Osteoblast (primary cell): Measurements from ENCODE around the gene RAC2. TPM values are rescaled to one million over a fixed set of nuclear protein-coding genes. Genes with fewer than 3 reads are reported as not detected.
A peak's percentile ranks its signal among the peaks of the same experiment; 100 is the strongest.

Source experiments
- DNase-seq: peaks from one replicate; pipeline ENCODE4 v3.0.0; 2011; ENCODE audit warnings: low spot score, mixed read lengths; ENCODE audit not compliant: insufficient read length; ENCODE audit errors: missing footprints
- H2AFZ ChIP-seq: 2 replicates; pipeline ENCODE4 v1.6.0; 2011; ENCODE audit warnings: mild to moderate bottlenecking, low read length
- H3K27ac ChIP-seq: 2 replicates; pipeline ENCODE4 v1.5.1; 2011; ENCODE audit warnings: mild to moderate bottlenecking, low read depth, low read length, moderate library complexity
- H3K27me3 ChIP-seq: 2 replicates; pipeline ENCODE4 v1.6.0; 2012; ENCODE audit warnings: mild to moderate bottlenecking, control low read depth, inconsistent platforms, low read length, moderate library complexity; ENCODE audit not compliant: insufficient read depth
- H3K36me3 ChIP-seq: 2 replicates; pipeline ENCODE4 v1.5.1; 2011; ENCODE audit warnings: mild to moderate bottlenecking, low read length, control low read depth, moderate library complexity; ENCODE audit not compliant: insufficient read depth
- H3K4me1 ChIP-seq: 2 replicates; pipeline ENCODE4 v1.5.1; 2011; ENCODE audit warnings: mild to moderate bottlenecking, low read length, control low read depth, moderate library complexity; ENCODE audit not compliant: insufficient read depth
- H3K4me2 ChIP-seq: 2 replicates; pipeline ENCODE4 v1.6.0; 2011; ENCODE audit warnings: mild to moderate bottlenecking, low read length; ENCODE audit not compliant: insufficient read depth
- H3K4me3 ChIP-seq: fragments of 200-600 bp; sonication (generic); 3 replicates; pipeline ENCODE4 v1.5.1; 2012; ENCODE audit warnings: mild to moderate bottlenecking, low read length, inconsistent platforms; ENCODE audit not compliant: insufficient read depth
- H3K79me2 ChIP-seq: 2 replicates; pipeline ENCODE4 v1.6.0; 2012; ENCODE audit warnings: mild to moderate bottlenecking, low read length, control low read depth, inconsistent platforms; ENCODE audit not compliant: insufficient read depth
- H3K9me3 ChIP-seq: 2 replicates; pipeline ENCODE4 v1.5.1; 2011; ENCODE audit warnings: low read depth, low read length, control low read depth
- H4K20me1 ChIP-seq: 2 replicates; pipeline ENCODE4 v1.6.0; 2012; ENCODE audit warnings: mild to moderate bottlenecking, low read length, control low read depth; ENCODE audit not compliant: insufficient read depth
- total RNA-seq: library from RNA; depleted of rRNA; stranded (reverse); fragments of >200 nt; gene quantifications from 2 replicates; pipeline ENCODE4 v1.2.3, GENCODE V29; 2012
- TF ChIP-seq, protein P1 (sequence below): IDR thresholded peaks from 2 replicates; pipeline ENCODE4 v1.5.1; 2011; ENCODE audit warnings: mild to moderate bottlenecking, low read depth, low read length, moderate library complexity; ENCODE audit errors: extremely low read depth

RAC2 gene
- total RNA-seq, 1 donor: 14.5 TPM

DNA sequence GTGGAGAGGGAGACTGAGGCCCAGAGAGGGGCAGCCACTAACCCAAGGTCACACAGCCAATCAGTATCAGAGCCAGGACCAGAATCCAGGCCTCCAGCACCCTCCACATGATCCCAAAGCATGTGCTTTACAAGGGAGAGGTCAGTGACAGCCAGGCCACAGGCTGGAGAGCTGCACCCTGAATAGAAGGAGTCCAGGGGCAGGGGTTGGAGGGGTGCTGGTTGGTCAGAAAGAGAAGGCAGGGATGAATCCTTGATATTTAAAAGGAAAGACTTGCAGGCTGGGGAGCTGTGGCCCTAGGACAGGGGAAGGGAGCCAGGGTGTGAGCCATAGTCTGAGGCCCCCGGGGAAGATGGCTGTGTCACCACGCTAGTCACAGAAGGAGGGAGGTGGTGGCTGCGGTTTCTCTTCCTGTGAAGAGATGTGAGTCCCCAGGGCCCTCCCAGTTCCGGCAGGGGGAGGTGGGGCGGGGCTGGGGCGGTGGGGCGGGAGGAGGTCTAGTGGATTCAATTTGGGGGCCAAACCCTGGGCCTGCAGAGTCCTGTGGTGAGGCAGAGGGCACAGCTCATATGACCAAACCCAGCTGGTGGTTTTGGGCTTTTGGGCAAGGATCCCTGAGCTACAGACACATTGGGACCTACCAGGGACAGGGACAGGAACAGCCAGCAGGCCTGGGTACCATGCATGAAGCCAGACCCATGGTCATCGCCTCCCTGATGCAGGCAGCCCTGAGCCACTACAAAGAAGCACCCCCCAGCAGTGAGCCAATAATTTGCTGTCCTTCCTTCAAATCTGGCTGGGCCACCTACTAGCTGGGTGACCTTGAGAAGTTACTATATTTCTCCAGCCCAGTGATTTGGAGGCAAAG, 14.0 kb downstream of the RAC2 start:
- peaks cover 12% of the 10 kb centered on the region for H4K20me1 ChIP-seq
- TF ChIP-seq, protein P1, sequence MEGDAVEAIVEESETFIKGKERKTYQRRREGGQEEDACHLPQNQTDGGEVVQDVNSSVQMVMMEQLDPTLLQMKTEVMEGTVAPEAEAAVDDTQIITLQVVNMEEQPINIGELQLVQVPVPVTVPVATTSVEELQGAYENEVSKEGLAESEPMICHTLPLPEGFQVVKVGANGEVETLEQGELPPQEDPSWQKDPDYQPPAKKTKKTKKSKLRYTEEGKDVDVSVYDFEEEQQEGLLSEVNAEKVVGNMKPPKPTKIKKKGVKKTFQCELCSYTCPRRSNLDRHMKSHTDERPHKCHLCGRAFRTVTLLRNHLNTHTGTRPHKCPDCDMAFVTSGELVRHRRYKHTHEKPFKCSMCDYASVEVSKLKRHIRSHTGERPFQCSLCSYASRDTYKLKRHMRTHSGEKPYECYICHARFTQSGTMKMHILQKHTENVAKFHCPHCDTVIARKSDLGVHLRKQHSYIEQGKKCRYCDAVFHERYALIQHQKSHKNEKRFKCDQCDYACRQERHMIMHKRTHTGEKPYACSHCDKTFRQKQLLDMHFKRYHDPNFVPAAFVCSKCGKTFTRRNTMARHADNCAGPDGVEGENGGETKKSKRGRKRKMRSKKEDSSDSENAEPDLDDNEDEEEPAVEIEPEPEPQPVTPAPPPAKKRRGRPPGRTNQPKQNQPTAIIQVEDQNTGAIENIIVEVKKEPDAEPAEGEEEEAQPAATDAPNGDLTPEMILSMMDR: no peak
- peak overlapping the region; percentile 0 for H3K4me2 ChIP-seq
- H3K9me3 ChIP-seq: no peaks in the 10 kb centered on the region
- peaks cover 29% of the 10 kb centered on the region for H3K4me1 ChIP-seq
- H2AFZ ChIP-seq: no peak overlapping the region
- peak; percentile 89 for DNase-seq
- no peaks in the 10 kb centered on the region for H3K79me2 ChIP-seq
- no peaks in the 10 kb centered on the region for H3K27me3 ChIP-seq
- H3K36me3 ChIP-seq: peaks cover 15% of the 10 kb centered on the region
- H3K27ac ChIP-seq: peak overlapping the region; percentile 69
- H3K4me3 ChIP-seq: no peak overlapping the region

DNA sequence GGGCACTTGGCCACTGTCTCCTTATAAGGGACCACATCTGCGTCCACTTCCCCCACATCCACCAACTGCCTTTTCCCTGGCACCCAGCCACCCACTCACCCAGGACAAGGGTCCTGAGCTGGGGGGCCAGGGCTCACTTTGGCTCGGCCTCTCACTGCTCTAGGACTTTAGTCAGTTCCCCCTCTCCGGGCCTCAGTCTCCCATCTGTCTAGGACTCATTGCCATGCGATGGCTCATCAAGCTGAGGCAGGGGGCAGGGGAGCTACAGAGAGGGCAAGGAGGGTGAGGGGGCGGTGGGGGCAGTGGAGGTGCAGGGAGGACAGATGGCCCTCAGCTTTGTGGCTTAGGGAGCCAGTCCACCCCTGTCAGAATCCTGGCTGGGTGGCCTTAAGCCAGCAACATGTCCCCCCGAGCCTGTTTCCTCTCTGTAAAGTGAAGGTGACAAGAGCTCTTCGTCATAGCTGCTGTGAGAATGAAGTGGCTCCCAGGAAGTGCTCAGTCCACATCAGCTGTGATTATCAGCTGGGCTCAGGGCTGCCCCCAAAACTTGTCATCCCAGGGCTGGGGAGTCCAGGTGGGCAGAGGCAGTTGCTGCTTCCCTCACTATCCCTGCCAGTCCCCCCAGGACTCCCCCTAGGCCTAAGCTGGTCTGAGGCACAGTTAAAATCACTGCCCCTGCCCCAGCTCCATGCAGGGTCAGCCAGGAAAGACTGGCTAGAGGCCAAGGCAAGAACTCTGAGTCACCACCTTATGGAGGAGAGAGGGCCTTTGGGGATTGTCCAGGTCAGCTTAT, 14.9 kb downstream of the RAC2 start:
- Histone ChIP-seq H3K36me3 (peaks cover 15% of the 10 kb centered on the region), H4K20me1 (peaks cover 9% of the 10 kb centered on the region), H3K27me3 (no peaks in the 10 kb centered on the region), H3K4me2 (peak overlapping the region; percentile 0), H3K27ac (peak overlapping the region; percentile 69), H3K4me1 (peaks cover 29% of the 10 kb centered on the region), H3K79me2 (no peaks in the 10 kb centered on the region), H3K4me3 (no peak overlapping the region), H2AFZ (no peak overlapping the region), H3K9me3 (no peaks in the 10 kb centered on the region)
- DNase-seq: peak; percentile 96
- TF ChIP-seq, protein P1: no peak

GRCh38 chr22:37228106-37229011, 15.7 kb downstream of the RAC2 start:
- no peak overlapping the region for H3K27ac ChIP-seq
- H3K79me2 ChIP-seq: no peaks in the 10 kb centered on the region
- no peaks in the 10 kb centered on the region for H3K27me3 ChIP-seq
- H3K9me3 ChIP-seq: no peaks in the 10 kb centered on the region
- peaks cover 19% of the 10 kb centered on the region for H3K36me3 ChIP-seq
- H4K20me1 ChIP-seq: peaks cover 9% of the 10 kb centered on the region
- H3K4me3 ChIP-seq: no peak overlapping the region
- no peak overlapping the region for H2AFZ ChIP-seq
- peak; percentile 86 for DNase-seq
- TF ChIP-seq, protein P1: no peak
- H3K4me2 ChIP-seq: no peak overlapping the region
- H3K4me1 ChIP-seq: peaks cover 29% of the 10 kb centered on the region
